H1 (cell line): Measurements from ENCODE around the gene PGAM2. TPM values are rescaled to one million over a fixed set of nuclear protein-coding genes. Genes with fewer than 3 reads are reported as not detected.

Source experiments
- CTCF ChIA-PET: fragments of 300-600 bp; sonication (Branson Sonifier 250); formaldehyde crosslinking; loops from one replicate; lab custom pipeline; 2021; ENCODE audit not compliant: partially characterized antibody; lab: Charles Lee
- POLR2A ChIA-PET: fragments of 300-600 bp; sonication (Branson Sonifier 250); formaldehyde crosslinking; loops from one replicate; lab custom pipeline; 2021; ENCODE audit warnings: inconsistent platforms; ENCODE audit not compliant: partially characterized antibody; lab: Charles Lee
- DNase-seq, 2 experiments: peaks; one replicate each; pipeline versions ENCODE4 v3.0.0 to v3.0.0-alpha.2; 2010 to 2022; ENCODE audit warnings: low spot score in 2 of 2, low read depth in 1 of 2, mixed read lengths in 1 of 2
- FAIRE-seq: peaks from 2 replicates; lab custom pipeline; 2011; peaks lifted over from hg19 to GRCh38; lab: Jason Lieb, UNC
- H2AFZ ChIP-seq: 2 replicates; pipeline ENCODE4 v1.8.1; 2012; ENCODE audit warnings: low read length, inconsistent platforms
- H2AK5ac ChIP-seq: 2 replicates; pipeline ENCODE4 v1.6.1; 2013; ENCODE audit warnings: low read depth, low read length
- H2BK120ac ChIP-seq: replicated peaks from 2 replicates; pipeline ENCODE3; 2013; ENCODE audit warnings: low read depth, low read length, inconsistent platforms
- H2BK12ac ChIP-seq: 2 replicates; pipeline ENCODE4 v1.6.1; 2013; ENCODE audit warnings: low read depth, low read length
- H2BK15ac ChIP-seq: 2 replicates; pipeline ENCODE4 v1.6.1; 2013; ENCODE audit warnings: low read length
- H2BK20ac ChIP-seq: 2 replicates; pipeline ENCODE4 v1.6.1; 2013; ENCODE audit warnings: low read length
- H2BK5ac ChIP-seq: 2 replicates; pipeline ENCODE4 v1.6.1; 2013; ENCODE audit warnings: low read depth, low read length
- H3K14ac ChIP-seq: 2 replicates; pipeline ENCODE4 v1.6.1; 2013; ENCODE audit warnings: inconsistent platforms; ENCODE audit not compliant: insufficient read length
- H3K18ac ChIP-seq: 2 replicates; pipeline ENCODE4 v1.6.1; 2013; ENCODE audit warnings: low read length; ENCODE audit errors: extremely low read depth
- H3K23ac ChIP-seq: 2 replicates; pipeline ENCODE4 v1.6.1; 2013; ENCODE audit warnings: inconsistent platforms; ENCODE audit not compliant: insufficient read length
- H3K23me2 ChIP-seq: 2 replicates; pipeline ENCODE4 v1.6.1; 2013; ENCODE audit warnings: low read depth, low read length
- H3K27ac ChIP-seq: 2 replicates; pipeline ENCODE4 v1.6.1; 2011; ENCODE audit warnings: low read depth, low read length, inconsistent platforms
- H3K27me3 ChIP-seq, 4 experiments: replicated peaks in 1 of 4; 1 replicate in 1 of 4; 2 replicates in 3 of 4; pipeline versions ENCODE4 v1.6.1 to v1.8.1; 2011 to 2013; ENCODE audit warnings: low read length in 3 of 4, mild to moderate bottlenecking in 3 of 4, inconsistent platforms in 2 of 4, mixed read lengths in 2 of 4, moderate library complexity in 1 of 4; ENCODE audit not compliant: control insufficient read depth in 3 of 4, insufficient read depth in 3 of 4; ENCODE audit errors: extremely low read depth in 1 of 4
- H3K36me3 ChIP-seq, 4 experiments: 2 replicates each; pipeline versions ENCODE4 v1.6.1 to v1.8.1; 2011 to 2013; ENCODE audit warnings: mild to moderate bottlenecking in 4 of 4, low read length in 3 of 4, moderate library complexity in 2 of 4, control low read depth in 1 of 4, inconsistent platforms in 1 of 4; ENCODE audit not compliant: insufficient read depth in 4 of 4, control insufficient read depth in 2 of 4
- H3K4ac ChIP-seq: replicated peaks from 2 replicates; pipeline ENCODE3; 2013; ENCODE audit warnings: low read length, low read depth, mixed read lengths, inconsistent platforms; ENCODE audit not compliant: insufficient read length
- H3K4me1 ChIP-seq, 4 experiments: replicated peaks in 1 of 4; 1 replicate in 1 of 4; 2 replicates in 3 of 4; pipeline versions ENCODE4 v1.6.1 to v1.8.1; 2011 to 2013; ENCODE audit warnings: low read length in 3 of 4, inconsistent platforms in 2 of 4, mixed read lengths in 1 of 4; ENCODE audit not compliant: insufficient read depth in 4 of 4, control insufficient read depth in 3 of 4
- H3K4me2 ChIP-seq, 2 experiments: 2 replicates each; pipeline versions ENCODE4 v1.6.1 to v1.8.1; 2011 to 2013; ENCODE audit warnings: low read depth in 2 of 2, low read length in 2 of 2, control low read depth in 1 of 2, inconsistent platforms in 1 of 2, mild to moderate bottlenecking in 1 of 2; ENCODE audit not compliant: insufficient read depth in 1 of 2
- H3K4me3 ChIP-seq, 4 experiments: fragments of 200-600, 300-600 bp in 1 of 4; sonication (generic), shearing (Covaris generic), sonication (Bioruptor Twin) in 1 of 4; 2 replicates each; pipeline versions ENCODE4 v1.5.1 to v1.8.1; 2011 to 2016; ENCODE audit warnings: low read length in 4 of 4, low read depth in 3 of 4, control low read depth in 2 of 4, inconsistent platforms in 2 of 4, mild to moderate bottlenecking in 2 of 4, mixed read lengths in 1 of 4, moderate library complexity in 1 of 4; ENCODE audit not compliant: insufficient read depth in 2 of 4; ENCODE audit errors: extremely low read depth in 1 of 4
- H3K56ac ChIP-seq: replicated peaks from 2 replicates; pipeline ENCODE3; 2013; ENCODE audit warnings: low read depth, mild to moderate bottlenecking, mixed read lengths, low read length, inconsistent platforms; ENCODE audit not compliant: insufficient read length
- H3K79me1 ChIP-seq: 2 replicates; pipeline ENCODE4 v1.6.1; 2013; ENCODE audit warnings: low read depth, low read length, control low read depth
- H3K79me2 ChIP-seq, 2 experiments: 2 replicates each; pipeline versions ENCODE4 v1.6.1 to v1.8.1; 2012 to 2013; ENCODE audit warnings: low read length in 2 of 2, mild to moderate bottlenecking in 2 of 2, inconsistent platforms in 1 of 2; ENCODE audit not compliant: insufficient read depth in 2 of 2, control insufficient read depth in 1 of 2
- H3K9ac ChIP-seq, 4 experiments: replicated peaks in 1 of 4; 1 replicate in 1 of 4; 2 replicates in 3 of 4; pipeline versions ENCODE4 v1.6.1 to v1.8.1; 2011 to 2013; ENCODE audit warnings: low read depth in 3 of 4, low read length in 3 of 4, control low read depth in 2 of 4, mild to moderate bottlenecking in 2 of 4, moderate library complexity in 2 of 4, inconsistent platforms in 1 of 4; ENCODE audit errors: extremely low read depth in 1 of 4
- H3K9me3 ChIP-seq, 2 experiments: 2 replicates each; pipeline versions ENCODE4 v1.6.1 to v1.8.1; 2012 to 2013; ENCODE audit warnings: mild to moderate bottlenecking in 2 of 2, moderate library complexity in 2 of 2, control low read depth in 1 of 2, inconsistent platforms in 1 of 2, low read depth in 1 of 2, low read length in 1 of 2, mixed read lengths in 1 of 2; ENCODE audit not compliant: insufficient read depth in 2 of 2
- H4K20me1 ChIP-seq, 2 experiments: replicated peaks in 1 of 2; 2 replicates each; pipeline versions ENCODE3 to v1.8.1; 2011 to 2013; ENCODE audit warnings: inconsistent platforms in 2 of 2, low read length in 2 of 2, mild to moderate bottlenecking in 1 of 2; ENCODE audit not compliant: insufficient read depth in 2 of 2, control insufficient read depth in 1 of 2
- H4K5ac ChIP-seq: 2 replicates; pipeline ENCODE4 v1.6.1; 2013; ENCODE audit warnings: low read length, low read depth, mixed read lengths, inconsistent platforms; ENCODE audit not compliant: insufficient read length
- H4K8ac ChIP-seq: 2 replicates; pipeline ENCODE4 v1.8.0; 2013; ENCODE audit warnings: mild to moderate bottlenecking, moderate library complexity, low read length, inconsistent platforms; ENCODE audit not compliant: insufficient read depth; ENCODE audit errors: extremely low read depth
- H4K91ac ChIP-seq: replicated peaks from 2 replicates; pipeline ENCODE3; 2013; ENCODE audit warnings: low read length, mixed read lengths, inconsistent platforms; ENCODE audit not compliant: insufficient read length
- ASH2L ChIP-seq: fragments of 200-600, 300-600 bp; sonication (generic); IDR thresholded peaks from one replicate; pipeline ENCODE4 v1.7.1; 2017; ENCODE audit warnings: low read length
- BACH1 ChIP-seq: IDR thresholded peaks from 2 replicates; pipeline ENCODE4 v1.6.1; 2012; ENCODE audit warnings: low read length, improper control_type of control experiment
- BRCA1 ChIP-seq: IDR thresholded peaks from 2 replicates; pipeline ENCODE4 v1.6.1; 2012; ENCODE audit warnings: low read depth, low read length, improper control_type of control experiment
- CREB1 ChIP-seq: IDR thresholded peaks from 2 replicates; pipeline ENCODE4 v1.6.1; 2012; ENCODE audit warnings: inconsistent platforms
- E2F6 ChIP-seq: IDR thresholded peaks from 2 replicates; pipeline ENCODE4 v1.6.1; 2012; ENCODE audit warnings: inconsistent platforms
- GABPA ChIP-seq: IDR thresholded peaks from 2 replicates; pipeline ENCODE4 v1.6.1; 2011; ENCODE audit warnings: mild to moderate bottlenecking, low read length, moderate library complexity, borderline replicate concordance; ENCODE audit not compliant: insufficient read depth
- PHF8 ChIP-seq: fragments of 200-600 bp; sonication (generic); conservative IDR thresholded peaks from 2 replicates; pipeline ENCODE4 v1.7.1; 2012; ENCODE audit warnings: low read depth, mild to moderate bottlenecking, inconsistent platforms, low read length, moderate library complexity
- SIX5 ChIP-seq: IDR thresholded peaks from 2 replicates; pipeline ENCODE4 v1.6.1; 2011; ENCODE audit warnings: mild to moderate bottlenecking, low read depth, low read length
- SP1 ChIP-seq: IDR thresholded peaks from 2 replicates; pipeline ENCODE4 v1.6.1; 2011; ENCODE audit warnings: low read depth, low read length
- TAF1 ChIP-seq: IDR thresholded peaks from 2 replicates; pipeline ENCODE4 v1.6.1; 2011; ENCODE audit warnings: mild to moderate bottlenecking, low read depth, low read length
- TBP ChIP-seq: IDR thresholded peaks from 2 replicates; pipeline ENCODE4 v1.6.1; 2011; ENCODE audit warnings: low read depth, low read length, improper control_type of control experiment
- TEAD4 ChIP-seq: IDR thresholded peaks from 2 replicates; pipeline ENCODE4 v1.6.1; 2012; ENCODE audit warnings: low read depth, low read length, inconsistent platforms, mixed read lengths
- ZNF274 ChIP-seq: IDR thresholded peaks from 2 replicates; pipeline ENCODE4 v1.7.0; 2012; ENCODE audit warnings: low read length, borderline replicate concordance; ENCODE audit errors: extremely low read depth
- WGBS, 2 experiments: shearing (Covaris generic) in 1 of 2; methylation state at CpG; one replicate each; pipeline versions ENCODE4 v1.1.6 to v1.1.7; 2013 to 2015; ENCODE audit warnings: low lambda C conversion rate in 2 of 2, mixed read lengths in 2 of 2, inconsistent platforms in 1 of 2, low coverage in 1 of 2, missing lambda C conversion rate in 1 of 2; ENCODE audit not compliant: insufficient replicate concordance in 2 of 2, insufficient coverage in 1 of 2, insufficient read length in 1 of 2; ENCODE audit errors: extremely low coverage in 1 of 2, missing lambda C conversion rate in 1 of 2; 5-methylcytosine and 5-hydroxymethylcytosine counted together
- polyA plus RNA-seq, 7 experiments: library from polyadenylated mRNA; depleted of rRNA in 3 of 7; stranded (reverse) in 5 of 7; unstranded in 2 of 7; fragments of >200 nt in 5 of 7; fragments of 200-250 nt in 2 of 7; gene quantifications; 1 replicate in 5 of 7; 2 replicates in 1 of 7; 4 replicates in 1 of 7; pipeline versions ENCODE4 v1.2.1 to v1.2.3, GENCODE V29; 2011 to 2013; ENCODE audit warnings: missing spikeins in 2 of 7, mixed read lengths in 2 of 7
- total RNA-seq: library from RNA; stranded (reverse); fragmentation: NEBNext Ultra II Directional; extraction: Animal tissue kit (Norgen Biotek cat#: 25700); gene quantifications from 2 replicates; pipeline ENCODE4 v1.2.1, GENCODE V29; 2021

PGAM2 gene
- total and polyA plus RNA-seq, 2 of the 8 experiments (the other 6 are each of a cell fraction or from before 2014, with no cell fraction given) = 2.1 to 2.9 TPM

- no peaks in the 10 kb centered on the region; a peak in 2 of 7 replicates for H3K27me3 ChIP-seq
- ChIA-PET POLR2A (no interaction called here), CTCF (no interaction called here)
- H3K14ac ChIP-seq = no peak overlapping the region
- H3K23me2 ChIP-seq = peaks cover 4% of the 10 kb centered on the region; the same call in 1 of the 2 replicates
- no peak overlapping the region for H4K8ac ChIP-seq
- no peaks in the 10 kb centered on the region for H3K79me2 ChIP-seq
- peaks cover 5 to 12% (median 9%) of the 10 kb centered on the region in 4 experiments; a peak in 7 of 8 replicates for H3K36me3 ChIP-seq
- H2BK15ac ChIP-seq = no peak overlapping the region
- no peak overlapping the region for H3K23ac ChIP-seq
- 1% methylated on average over 14 of the region's 54 CpGs; no CpG with 5 or more reads in 1 of the 2 experiments for WGBS, 2 experiments
- no peak overlapping the region for H4K5ac ChIP-seq
- H4K91ac ChIP-seq = no peak overlapping the region
- H3K4me2 ChIP-seq = peak overlapping the region; percentile 42 to 73; a peak in 3 of 4 replicates
- H2AFZ ChIP-seq = 0 out of 2 replicates have a peak overlapping the region, but pooled peaks have one; percentile 0
- H2BK12ac ChIP-seq = no peak overlapping the region
- H4K20me1 ChIP-seq = peaks cover 0 to 2% of the 10 kb centered on the region in 2 experiments
- no peak overlapping the region for H3K27ac ChIP-seq
- H2BK120ac ChIP-seq = no peak overlapping the region
- no peak overlapping the region for H2BK5ac ChIP-seq
- H3K4me1 ChIP-seq = no peaks in the 10 kb centered on the region; a peak in 1 of 7 replicates
- H3K4me3 ChIP-seq = peak overlapping the region; percentile 42 to 70 (median 50)
- H3K9me3 ChIP-seq = no peaks in the 10 kb centered on the region
- H3K18ac ChIP-seq = peak overlapping the region; percentile 99
- H2AK5ac ChIP-seq = no peak overlapping the region
- no peak overlapping the region for H3K4ac ChIP-seq
- H2BK20ac ChIP-seq = no peak overlapping the region
- H3K79me1 ChIP-seq = no peaks in the 10 kb centered on the region
- H3K56ac ChIP-seq = peak overlapping the region; percentile 64
- peak; percentile 94 to 95 for DNase-seq
- FAIRE-seq = no peak
- H3K9ac ChIP-seq = peak overlapping the region in 2 of 4 experiments; percentile 36 to 37; a peak in 3 of 7 replicates
- TF ChIP-seq BRCA1 (no peak), SIX5 (no peak), E2F6 (peak; percentile 40; the same call in 1 of the 2 replicates), TAF1 (no peak; the same call in 1 of the 2 replicates), ASH2L (no peak), ZNF274 (no peak), BACH1 (peak; percentile 73), PHF8 (peak; percentile 49; the same call in 1 of the 2 replicates), TEAD4 (0 out of 2 replicates have a peak, but pooled peaks have one; percentile 7), GABPA (no peak), CREB1 (no peak), SP1 (peak; percentile 83), TBP (peak; percentile 51; the same call in 1 of the 2 replicates)
These were observed 17.3 kb upstream of the PGAM2 start for GRCh38 chr7:44082541-44083207.
